Glutamatergic neuron (in vitro differentiated cells): ENCODE data around the gene BTRC. TPM values are rescaled to one million over a fixed set of nuclear protein-coding genes. Genes with fewer than 3 reads are reported as not detected.
"Not testable (repeated sequence)": the region's sequence is repeated elsewhere in the genome, so short reads cannot be mapped to it uniquely, and the experiment has no call there.

ENCODE experiments used
- DNase-seq: peaks from one replicate; pipeline ENCODE4 v3.0.0; 2022
- H3K27ac Mint-ChIP-seq: one replicate; pipeline ENCODE4 v1.8.0; 2020; ENCODE audit warnings: mild to moderate bottlenecking, mixed read lengths, inconsistent platforms; ENCODE audit not compliant: unreplicated experiment
- H3K27me3 Mint-ChIP-seq: one replicate; pipeline ENCODE4 v1.8.0; 2020; ENCODE audit warnings: mild to moderate bottlenecking, moderate library complexity, mixed read lengths, inconsistent platforms; ENCODE audit not compliant: unreplicated experiment
- H3K36me3 Mint-ChIP-seq: one replicate; pipeline ENCODE4 v1.8.0; 2020; ENCODE audit warnings: mild to moderate bottlenecking, mixed read lengths, inconsistent platforms; ENCODE audit not compliant: unreplicated experiment
- H3K4me1 Mint-ChIP-seq: one replicate; pipeline ENCODE4 v1.8.0; 2020; ENCODE audit warnings: mild to moderate bottlenecking, low read depth, mixed read lengths, inconsistent platforms; ENCODE audit not compliant: unreplicated experiment
- H3K4me3 Mint-ChIP-seq: one replicate; pipeline ENCODE4 v1.8.0; 2020; ENCODE audit warnings: mild to moderate bottlenecking, mixed read lengths, inconsistent platforms; ENCODE audit not compliant: unreplicated experiment
- H3K9me3 Mint-ChIP-seq: one replicate; pipeline ENCODE4 v1.8.0; 2020; ENCODE audit warnings: mild to moderate bottlenecking, moderate library complexity, mixed read lengths, inconsistent platforms; ENCODE audit not compliant: unreplicated experiment
- CTCF ChIP-seq: fragments of 200-600 bp; sonication (generic); IDR thresholded peaks from one replicate; pipeline ENCODE4 v1.5.0; 2021; ENCODE audit not compliant: partially characterized antibody, unreplicated experiment
- total RNA-seq: library from RNA; stranded (reverse); fragmentation: NEBNext Ultra II Directional; extraction: Animal tissue kit (Norgen Biotek cat#: 25700); gene quantifications from one replicate; pipeline ENCODE4 v1.2.1, GENCODE V29; 2021; ENCODE audit not compliant: unreplicated experiment

The BTRC gene
- total RNA-seq, 1 donor from 2014 or later, result 28.9 TPM

- no peaks in the 10 kb centered on the region for H3K9me3 Mint-ChIP-seq
- no peaks in the 10 kb centered on the region for H3K4me1 Mint-ChIP-seq
- no peak for TF ChIP-seq CTCF
- H3K27ac Mint-ChIP-seq, result no peak overlapping the region
- no peak for DNase-seq
- no peak overlapping the region for H3K4me3 Mint-ChIP-seq
- H3K27me3 Mint-ChIP-seq, result peaks cover 5% of the 10 kb centered on the region
- no peaks in the 10 kb centered on the region for H3K36me3 Mint-ChIP-seq
Observed at GRCh38 chr10:101341438-101341837, 12.5 kb upstream of the BTRC start.

GRCh38 chr10:101346177-101346576 is 7.8 kb upstream of the BTRC start:
- Mint-ChIP-seq H3K4me3 (no peak overlapping the region), H3K27ac (no peak overlapping the region), H3K27me3 (no peaks in the 10 kb centered on the region), H3K4me1 (no peaks in the 10 kb centered on the region), H3K9me3 (no peaks in the 10 kb centered on the region), H3K36me3 (no peaks in the 10 kb centered on the region)
- no peak for DNase-seq
- TF ChIP-seq CTCF, result no peak

GRCh38 chr10:101351017-101351416 is 2.9 kb upstream of the BTRC start:
- H3K9me3 Mint-ChIP-seq, result peaks cover 3% of the 10 kb centered on the region
- H3K4me1 Mint-ChIP-seq, result peaks cover 5% of the 10 kb centered on the region

GRCh38 chr10:101351477-101351876 is 2.5 kb upstream of the BTRC start:
- Mint-ChIP-seq H3K36me3 (no peaks in the 10 kb centered on the region), H3K27ac (no peak overlapping the region), H3K27me3 (no peaks in the 10 kb centered on the region), H3K4me3 (no peak overlapping the region), H3K4me1 (peaks cover 5% of the 10 kb centered on the region), H3K9me3 (peaks cover 3% of the 10 kb centered on the region)
- TF ChIP-seq CTCF, result no peak
- no peak for DNase-seq

More at GRCh38 chr10:101351017-101351416, 2.9 kb upstream of the BTRC start:
- no peak overlapping the region for H3K27ac Mint-ChIP-seq
- DNase-seq, result no peak
- TF ChIP-seq CTCF, result no peak
- H3K27me3 Mint-ChIP-seq, result no peaks in the 10 kb centered on the region
- H3K4me3 Mint-ChIP-seq, result no peak overlapping the region
- no peaks in the 10 kb centered on the region for H3K36me3 Mint-ChIP-seq

GRCh38 chr10:101352857-101353256 is 1.1 kb upstream of the BTRC start:
- DNase-seq, H3K36me3 Mint-ChIP-seq, H3K9me3 Mint-ChIP-seq, H3K27ac Mint-ChIP-seq, H3K4me3 Mint-ChIP-seq, H3K27me3 Mint-ChIP-seq, H3K4me1 Mint-ChIP-seq: not testable (repeated sequence)
